ENCODE data around the gene PDIA3. TPM values are rescaled to one million over a fixed set of nuclear protein-coding genes. Genes with fewer than 3 reads are reported as not detected.
A peak's percentile ranks its signal among the peaks of the same experiment; 100 is the strongest.

Gene PDIA3
- total RNA-seq, 3 donors from 2014 or later: 214 to 566 (median 262) TPM

- Histone ChIP-seq H3K4me1 (ENCODE audit: low read depth) (peaks cover 3% of the 10 kb centered on the region), H3K4me3 (peak overlapping the region; percentile 45), H3K36me3 (ENCODE audit: low read depth) (peaks cover 1% of the 10 kb centered on the region), H3K9me3 (no peaks in the 10 kb centered on the region)
- intact Hi-C loops (cut with DNase I, micrococcal nuclease): no loop called here
- TF ChIP-seq CTCF (IDR thresholded peaks at IDR 0.05): no peak
- ATAC-seq (peak; percentile 76), DNase-seq (peak; percentile 73 to 92 (median 88))
Measured at GRCh38 chr15:43775411-43775965, 29.2 kb downstream of the PDIA3 start.

GRCh38 chr15:43776101-43776717, 30.0 kb downstream of the PDIA3 start:
- peak overlapping the region; percentile 45 for H3K4me3 ChIP-seq
- intact Hi-C loops (cut with DNase I, micrococcal nuclease): no loop called here
- H3K36me3 ChIP-seq (ENCODE audit: low read depth): no peaks in the 10 kb centered on the region
- peak; percentile 68 to 84 (median 74) for DNase-seq
- no peaks in the 10 kb centered on the region for H3K9me3 ChIP-seq
- TF ChIP-seq CTCF (IDR thresholded peaks at IDR 0.05): no peak
- peaks cover 3% of the 10 kb centered on the region for H3K4me1 ChIP-seq (ENCODE audit: low read depth)
- peak; percentile 36 for ATAC-seq

DNA sequence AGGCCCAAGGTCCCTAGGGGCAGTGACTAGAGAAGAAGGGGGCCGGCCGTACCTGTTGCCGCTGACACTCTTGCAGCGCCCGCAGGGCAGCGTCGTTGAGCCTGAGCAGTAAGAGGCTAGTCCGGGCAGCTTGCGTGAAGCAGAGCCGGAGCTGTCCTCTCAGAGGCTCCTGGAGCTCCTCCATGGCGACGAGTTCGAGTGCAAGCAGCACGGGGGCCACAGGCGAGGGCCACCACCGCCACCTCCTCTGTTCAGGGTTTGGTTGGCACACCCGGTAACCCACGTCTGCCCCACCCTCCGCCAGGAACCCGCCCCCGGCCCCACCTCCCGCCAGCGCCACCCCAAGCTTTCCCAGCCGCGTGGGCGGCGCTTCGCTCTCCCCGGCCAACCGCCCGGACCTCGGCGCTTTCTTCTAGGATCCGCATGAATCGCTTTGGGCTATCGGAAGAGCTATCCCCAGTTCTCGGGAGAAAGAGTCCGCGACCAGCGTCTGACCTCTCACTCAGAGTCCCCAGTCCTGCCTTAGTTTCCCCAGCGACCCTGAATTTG, 30.6 kb downstream of the PDIA3 start, which contains the start of gene ELL3:
TSS of gene ELL3 (minus strand) at position 249 of the 549 bp plus-strand sequence. CDS start at position 184, 65 bp downstream.
- intact Hi-C loops (cut with DNase I, micrococcal nuclease): no loop called here
- peak within 1 kb of the TSS; percentile 45 for H3K4me3 ChIP-seq
- H3K36me3 ChIP-seq (ENCODE audit: low read depth): no peaks in the 10 kb centered on the region
- TF ChIP-seq CTCF (IDR thresholded peaks at IDR 0.05): no peak
- ATAC-seq (peak; percentile 86), DNase-seq (peak; percentile 90 to 92 (median 92))
- peaks cover 3% of the 10 kb centered on the region for H3K4me1 ChIP-seq (ENCODE audit: low read depth)
- H3K9me3 ChIP-seq: no peaks in the 10 kb centered on the region

- DNase-seq: peak; percentile 87 to 91 (median 88)
- TF ChIP-seq CTCF (IDR thresholded peaks at IDR 0.05): peak; percentile 88
- peak overlapping the region; percentile 45 for H3K4me3 ChIP-seq
- peaks cover 3% of the 10 kb centered on the region for H3K4me1 ChIP-seq (ENCODE audit: low read depth)
- intact Hi-C loops (cut with DNase I, micrococcal nuclease): no loop called here
- ATAC-seq: peak; percentile 73
- no peaks in the 10 kb centered on the region for H3K9me3 ChIP-seq
- H3K36me3 ChIP-seq (ENCODE audit: low read depth): no peaks in the 10 kb centered on the region
Measured at GRCh38 chr15:43777267-43777914, 31.2 kb downstream of the PDIA3 start.

- intact Hi-C loops (cut with DNase I, micrococcal nuclease): no loop called here
- ATAC-seq (no peak), DNase-seq (no peak)
- Histone ChIP-seq H3K4me1 (ENCODE audit: low read depth) (peaks cover 3% of the 10 kb centered on the region), H3K36me3 (ENCODE audit: low read depth) (no peaks in the 10 kb centered on the region), H3K9me3 (no peaks in the 10 kb centered on the region), H3K4me3 (no peak overlapping the region)
- TF ChIP-seq CTCF (IDR thresholded peaks at IDR 0.05): no peak
Measured at GRCh38 chr15:43779016-43779415, 32.8 kb downstream of the PDIA3 start.

Measured in mucosa of descending colon (tissue), 3 donors.